GM19023 (cell line): ENCODE data around the gene TIPARP.
A peak's percentile ranks its signal among the peaks of the same experiment; 100 is the strongest.

Source experiments
- ATAC-seq: cut with Tn5 transposase; IDR thresholded peaks from one replicate; pipeline ENCODE4 v1.9.1; 2021; ENCODE audit warnings: mild to moderate bottlenecking, moderate library complexity; ENCODE audit not compliant: unreplicated experiment

The TIPARP gene, protein sequence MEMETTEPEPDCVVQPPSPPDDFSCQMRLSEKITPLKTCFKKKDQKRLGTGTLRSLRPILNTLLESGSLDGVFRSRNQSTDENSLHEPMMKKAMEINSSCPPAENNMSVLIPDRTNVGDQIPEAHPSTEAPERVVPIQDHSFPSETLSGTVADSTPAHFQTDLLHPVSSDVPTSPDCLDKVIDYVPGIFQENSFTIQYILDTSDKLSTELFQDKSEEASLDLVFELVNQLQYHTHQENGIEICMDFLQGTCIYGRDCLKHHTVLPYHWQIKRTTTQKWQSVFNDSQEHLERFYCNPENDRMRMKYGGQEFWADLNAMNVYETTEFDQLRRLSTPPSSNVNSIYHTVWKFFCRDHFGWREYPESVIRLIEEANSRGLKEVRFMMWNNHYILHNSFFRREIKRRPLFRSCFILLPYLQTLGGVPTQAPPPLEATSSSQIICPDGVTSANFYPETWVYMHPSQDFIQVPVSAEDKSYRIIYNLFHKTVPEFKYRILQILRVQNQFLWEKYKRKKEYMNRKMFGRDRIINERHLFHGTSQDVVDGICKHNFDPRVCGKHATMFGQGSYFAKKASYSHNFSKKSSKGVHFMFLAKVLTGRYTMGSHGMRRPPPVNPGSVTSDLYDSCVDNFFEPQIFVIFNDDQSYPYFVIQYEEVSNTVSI

DNA sequence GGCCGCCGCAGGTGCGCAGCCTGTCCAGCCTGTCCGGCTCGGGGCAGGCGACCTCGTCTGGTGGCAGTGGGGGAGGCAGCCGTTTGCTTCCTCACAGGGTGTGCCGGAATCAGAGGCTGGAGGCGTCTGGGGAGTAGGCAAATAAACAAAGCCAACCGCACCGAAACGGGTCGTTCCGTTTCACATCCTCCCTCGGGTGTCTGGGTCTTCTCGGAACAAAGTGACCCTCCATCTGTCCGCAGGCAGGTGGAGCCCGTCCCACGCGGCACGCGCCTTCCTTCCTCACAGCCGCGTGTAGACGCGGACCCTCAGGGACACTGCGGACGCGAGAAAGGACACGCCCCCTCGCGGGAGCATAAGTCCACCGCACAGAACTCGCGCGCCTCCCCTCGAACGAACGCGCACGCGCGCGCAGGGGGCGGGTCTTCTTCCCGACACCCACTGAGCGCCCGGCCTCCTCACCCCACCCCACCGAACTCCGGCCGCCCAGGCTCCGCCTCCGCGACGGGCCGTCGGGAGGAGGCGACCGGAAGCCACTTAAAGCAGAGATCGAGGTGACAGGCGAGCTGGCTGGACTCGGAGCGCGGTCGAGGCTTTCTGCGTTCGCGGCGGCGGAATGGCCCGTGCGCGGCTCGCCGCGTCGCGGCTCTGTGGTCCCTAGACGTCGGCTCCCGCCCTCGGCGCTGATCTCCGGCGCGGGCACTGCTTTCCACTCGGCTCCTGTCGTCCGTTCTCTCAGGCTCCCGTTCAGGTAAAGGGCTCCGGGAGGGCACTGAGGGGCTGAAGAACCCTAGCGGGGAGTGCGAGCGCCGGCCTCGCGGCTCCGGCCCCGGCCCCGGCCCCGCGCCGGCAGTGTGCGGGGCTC is at the start of gene TIPARP:
Gene TIPARP, plus strand, starts transcription at position 545 of the 865 bp plus-strand sequence. CDS start 3,108 bp downstream, outside the sequence.
- ATAC-seq: peak; percentile 84

DNA sequence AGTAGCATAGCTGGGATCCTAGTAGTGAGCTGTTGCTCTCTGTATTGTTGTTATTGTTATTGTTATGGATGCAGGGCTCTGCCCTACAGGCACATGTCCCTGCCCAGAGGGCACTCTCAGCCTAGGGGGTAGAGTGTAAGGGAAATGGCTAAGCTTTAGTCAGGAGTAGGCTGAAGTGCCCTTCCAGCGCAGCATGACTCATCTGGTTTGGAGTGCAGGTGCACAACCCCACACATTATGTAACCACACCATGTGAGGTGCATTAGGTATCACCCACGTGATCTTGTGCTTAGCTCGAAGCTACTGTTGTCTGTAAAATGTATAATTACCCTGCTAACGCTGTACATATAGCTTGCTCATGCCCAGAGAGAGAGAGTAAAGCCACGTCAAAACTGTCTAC is 48.3 kb upstream of the TIPARP start:
- ATAC-seq: no peak

DNA sequence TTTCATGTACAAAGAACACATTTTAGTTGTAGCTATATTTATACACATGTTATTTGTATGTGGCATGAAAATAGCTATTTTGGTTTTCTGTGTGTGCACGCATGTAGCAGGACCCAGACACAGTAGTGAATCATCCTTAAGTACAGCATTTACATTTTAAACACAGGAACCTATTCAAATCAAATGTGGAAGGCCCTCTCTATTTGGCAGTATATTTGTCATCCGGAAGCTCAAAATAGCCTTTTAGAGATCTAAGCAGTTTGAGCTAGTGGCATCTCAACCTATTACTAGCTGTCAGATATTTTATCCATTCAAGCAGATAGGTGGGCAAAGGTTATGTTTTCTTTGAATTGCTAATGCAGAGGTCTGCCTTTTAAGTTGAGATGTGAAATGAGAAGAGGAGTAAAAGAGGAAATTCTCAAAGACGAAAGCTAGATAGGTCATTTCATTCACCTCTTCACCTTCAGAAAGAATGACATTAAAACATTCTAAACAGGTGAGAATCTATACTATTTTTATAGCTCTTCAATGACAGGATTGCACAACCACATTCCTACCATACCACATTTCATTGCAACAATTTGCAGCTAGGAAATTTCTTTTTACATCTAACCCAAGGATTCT is 46.3 kb upstream of the TIPARP start:
- no peak for ATAC-seq

DNA sequence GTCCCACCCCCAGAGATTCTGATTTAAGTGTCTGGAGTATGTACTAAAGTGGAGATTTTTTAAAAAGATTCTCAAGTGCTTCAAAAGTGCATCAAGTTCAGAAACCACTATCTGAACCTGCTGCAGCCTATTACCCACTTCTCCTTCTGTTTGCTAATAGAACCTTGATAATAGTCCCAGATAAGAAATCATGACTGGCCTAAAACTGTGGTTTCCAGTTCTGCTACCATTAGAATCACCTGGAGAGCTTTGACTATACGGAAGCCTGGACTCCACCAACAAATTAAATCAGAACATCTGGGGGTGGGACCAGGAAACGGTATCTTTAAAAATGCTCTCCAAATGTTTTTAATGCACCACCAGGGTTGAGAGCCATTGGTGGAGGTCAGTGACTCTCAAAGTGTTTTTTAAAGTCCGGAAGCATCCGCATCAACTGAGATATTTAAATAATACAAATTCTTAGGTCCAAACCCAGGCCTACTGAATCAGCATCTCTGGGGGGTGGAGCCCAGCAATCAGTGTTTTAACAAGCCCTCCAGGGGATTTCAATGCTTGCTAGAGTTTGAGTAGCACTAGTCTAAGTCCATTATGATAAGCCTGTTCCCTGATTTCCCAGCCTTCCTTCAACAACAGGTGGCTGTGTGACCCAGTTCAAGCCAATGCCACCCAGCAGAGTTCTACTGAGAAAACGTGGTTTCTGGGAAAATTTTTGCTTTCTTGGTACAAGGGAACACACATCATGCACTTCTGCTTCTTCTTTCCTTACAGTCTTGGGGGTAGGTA is 45.4 kb upstream of the TIPARP start:
- no peak for ATAC-seq

DNA sequence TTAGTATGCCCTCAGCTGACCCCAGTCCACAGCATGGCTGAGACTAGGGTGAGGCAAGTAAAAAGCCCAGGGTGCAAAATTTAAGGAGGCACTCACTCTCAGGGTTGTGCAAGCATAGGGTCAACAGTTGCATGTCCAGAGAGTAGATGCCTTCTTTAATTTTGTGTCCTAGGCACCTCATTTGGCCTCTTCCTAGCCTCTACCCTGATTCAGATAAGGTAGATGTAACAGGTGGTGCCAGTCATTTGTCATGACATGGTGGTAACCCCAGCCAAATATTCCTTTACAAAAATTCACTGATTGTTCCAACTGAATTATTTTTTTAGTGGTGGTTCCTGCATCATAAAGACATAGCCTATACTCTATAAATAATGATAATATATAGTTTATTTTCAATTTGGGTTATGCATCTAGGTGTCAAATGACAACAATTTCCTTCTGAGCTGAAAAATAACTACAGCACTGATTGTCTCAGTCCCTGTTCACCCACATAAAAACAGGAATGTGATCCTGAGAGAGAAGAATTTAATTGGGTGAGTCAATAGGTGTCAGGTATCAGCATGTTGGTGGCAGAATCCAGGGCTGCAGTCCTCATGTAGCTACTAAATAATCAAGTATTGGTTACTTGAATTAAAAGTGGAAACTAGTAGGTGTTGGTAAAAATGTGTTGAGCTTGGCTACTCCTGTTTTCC is 44.2 kb upstream of the TIPARP start:
- ATAC-seq: no peak

DNA sequence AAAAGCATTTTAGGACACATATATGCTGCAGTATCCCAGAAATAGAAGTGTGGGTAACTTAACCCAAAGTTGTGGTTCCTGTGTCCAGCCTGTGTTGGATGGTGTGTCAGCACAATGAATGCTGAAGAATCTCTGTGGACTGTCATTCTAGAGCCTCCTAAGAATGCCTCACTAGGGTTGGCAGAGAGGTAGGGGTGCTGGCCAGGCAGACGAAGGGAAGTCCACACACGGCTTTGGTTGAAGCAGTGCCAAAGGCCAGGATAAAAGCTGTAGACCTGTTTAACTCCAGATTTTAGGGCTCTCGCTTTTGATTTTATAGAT is 43.7 kb upstream of the TIPARP start:
- ATAC-seq: no peak

DNA sequence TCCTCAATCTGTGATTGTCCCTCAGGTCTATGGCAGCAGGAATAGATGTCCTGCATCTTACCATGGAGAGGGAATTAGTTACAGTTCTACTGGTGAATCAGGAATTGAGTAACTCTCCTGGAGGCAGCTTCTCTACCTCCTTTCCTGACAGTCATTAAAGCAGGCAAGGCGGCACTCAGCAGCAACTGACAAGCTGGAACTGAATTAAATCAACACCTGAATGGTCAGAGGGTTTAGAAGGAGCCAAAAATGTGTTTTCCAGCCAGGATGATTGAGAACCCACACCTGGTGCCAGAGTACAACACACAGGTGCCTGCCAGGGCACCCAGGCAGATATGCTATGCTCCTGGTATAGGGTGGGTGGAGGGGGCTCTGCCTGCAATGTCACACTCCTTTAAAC is 43.1 kb upstream of the TIPARP start:
- no peak for ATAC-seq

DNA sequence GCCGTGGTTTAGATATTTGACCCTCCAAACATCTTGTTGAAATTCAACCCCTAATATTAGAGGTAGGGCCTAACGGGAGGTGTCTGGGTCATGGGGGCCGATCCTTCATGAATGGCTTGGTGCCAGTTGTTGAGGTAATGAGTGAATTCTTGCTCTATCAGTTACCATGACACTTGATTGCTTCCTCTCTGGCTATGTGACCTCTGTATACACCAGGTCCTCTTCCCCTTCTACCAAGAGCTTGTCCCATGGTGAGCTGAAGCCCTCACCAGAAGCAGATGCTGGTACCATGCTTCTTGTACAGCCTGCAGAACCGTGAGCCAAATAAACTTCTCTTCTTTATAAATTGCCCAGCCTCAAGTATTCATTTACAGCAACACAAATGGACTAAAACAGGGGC is 41.8 kb upstream of the TIPARP start:
- no peak for ATAC-seq

DNA sequence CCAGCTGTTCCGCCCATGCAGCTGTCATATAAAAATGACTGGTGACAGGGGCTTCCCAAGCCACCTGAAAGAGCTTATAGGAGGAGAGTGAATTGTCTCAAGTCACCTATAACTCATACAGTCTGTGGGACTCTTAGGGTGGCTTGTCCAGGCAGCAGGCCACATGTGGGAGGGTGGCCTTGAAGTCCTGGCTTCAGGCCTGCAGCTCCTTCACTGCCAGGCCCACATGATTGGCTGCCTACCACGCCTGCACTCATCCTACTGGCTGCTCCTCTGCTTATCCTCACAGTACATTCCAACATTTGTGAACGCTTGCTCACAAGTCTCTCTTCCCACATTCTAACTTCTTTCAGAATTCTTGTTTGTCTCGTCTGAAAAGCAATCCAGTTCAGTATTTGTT is 41.1 kb upstream of the TIPARP start:
- ATAC-seq: no peak

DNA sequence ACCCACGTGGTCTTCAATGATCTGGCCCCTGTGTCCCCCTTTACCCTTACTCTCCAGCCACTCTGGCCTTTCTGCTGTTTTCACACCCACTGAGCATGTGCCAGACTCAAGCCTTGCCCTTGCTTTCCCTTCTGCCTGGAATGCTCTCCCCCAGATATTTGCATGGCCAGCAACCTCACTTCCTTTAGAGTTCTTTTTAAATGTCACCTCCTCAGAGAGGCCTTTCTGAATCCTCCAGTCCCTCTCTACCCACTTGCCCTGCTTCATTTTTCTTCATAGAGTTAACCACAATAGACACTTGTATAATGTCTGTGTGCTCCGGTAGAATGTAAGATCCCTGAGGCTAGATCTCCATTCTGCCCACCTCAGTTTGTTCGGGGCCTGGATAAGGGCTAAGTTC is 39.4 kb upstream of the TIPARP start:
- no peak for ATAC-seq

DNA sequence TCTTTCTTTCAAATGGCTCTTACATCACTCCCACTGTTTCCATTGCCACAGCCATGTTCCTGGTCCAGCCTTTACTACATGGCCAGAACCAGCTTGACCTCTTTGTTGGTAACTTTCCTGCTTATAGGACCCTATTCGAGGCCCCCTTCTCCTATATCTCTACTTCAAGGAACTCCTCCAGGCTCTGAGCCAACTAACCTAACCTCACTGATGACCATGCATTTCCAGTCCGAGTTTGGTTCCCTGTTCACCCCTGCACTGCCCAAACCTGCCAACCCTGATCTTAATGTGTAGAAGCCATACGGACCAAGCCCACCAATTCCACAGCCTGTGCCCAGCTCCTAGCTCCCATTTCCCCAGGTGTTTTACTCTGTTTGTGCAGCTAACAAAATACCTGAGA is 38.4 kb upstream of the TIPARP start:
- ATAC-seq: no peak

DNA sequence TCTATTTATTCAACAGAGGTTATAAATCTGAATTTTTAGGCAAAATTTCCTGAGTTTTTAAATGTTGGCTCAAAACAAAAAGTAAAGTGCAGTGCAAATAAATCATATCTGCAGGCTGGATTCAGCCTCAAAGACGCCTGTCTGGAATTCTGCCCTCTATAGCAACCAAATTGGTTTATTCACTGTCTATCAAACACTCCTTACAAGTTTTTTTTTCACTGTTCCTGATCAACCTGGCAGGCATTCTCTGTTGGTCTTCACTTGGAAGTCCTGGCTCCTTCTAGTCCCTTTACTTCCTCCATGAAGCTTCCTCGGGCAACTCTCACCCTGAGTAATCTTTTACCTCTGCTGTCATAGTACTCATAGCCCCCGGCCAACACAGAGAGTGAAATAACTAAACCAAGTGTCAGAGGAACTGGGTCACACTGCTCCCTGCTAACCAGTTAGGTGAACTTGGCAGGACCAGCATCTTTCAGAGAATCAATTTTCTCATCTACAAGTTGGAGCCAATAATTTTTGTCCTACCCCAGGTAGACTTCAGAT is 36.8 kb upstream of the TIPARP start:
- ATAC-seq: no peak

DNA sequence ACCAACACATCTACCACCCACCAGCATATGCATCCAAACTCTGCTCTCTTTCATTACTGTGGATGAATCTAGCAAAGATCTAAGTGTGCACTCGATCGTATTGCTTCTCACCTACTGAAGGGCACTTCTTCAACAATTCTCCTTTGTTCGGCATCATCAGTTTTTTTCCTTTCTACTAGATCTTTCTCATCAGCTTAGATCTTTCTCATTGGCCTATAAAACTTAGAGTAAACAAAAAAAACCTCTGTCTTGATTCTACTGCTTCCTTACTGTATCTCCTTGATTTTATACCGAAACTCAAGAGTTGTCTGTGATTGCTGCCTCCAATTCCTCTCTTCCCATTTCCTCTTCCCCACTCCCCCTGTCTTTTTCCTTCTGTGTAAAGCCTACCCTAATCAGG is 36.1 kb upstream of the TIPARP start:
- no peak for ATAC-seq

DNA sequence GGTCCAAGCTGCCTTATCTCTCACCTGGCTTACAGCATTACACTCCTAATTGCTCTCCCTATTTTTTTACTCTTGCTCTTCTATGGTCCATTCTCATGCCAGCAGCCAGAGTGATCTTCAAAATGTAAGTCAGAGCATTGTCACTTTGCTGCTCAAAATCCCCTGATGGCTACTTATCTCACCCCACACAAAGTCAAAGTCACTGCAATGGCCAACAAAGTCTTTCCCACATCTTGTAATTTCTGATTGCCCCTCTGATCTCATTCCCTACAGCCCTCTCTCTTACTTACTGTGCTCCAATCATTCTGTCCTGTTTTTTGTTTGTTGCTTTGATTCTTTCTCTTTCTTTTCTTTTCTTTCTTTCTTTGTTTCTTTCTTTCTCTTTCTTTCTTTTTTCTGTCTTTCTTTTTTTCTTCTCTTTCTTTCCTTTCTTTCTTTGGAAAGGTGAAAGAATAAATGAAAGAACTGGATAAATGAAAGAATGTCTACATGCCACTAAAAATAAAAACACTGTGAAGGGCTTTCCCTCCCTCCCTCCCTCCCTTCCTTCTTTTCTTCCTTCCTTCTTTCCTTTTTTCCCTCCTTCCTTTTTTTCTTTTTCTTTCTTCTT is 34.9 kb upstream of the TIPARP start:
- no peak for ATAC-seq

DNA sequence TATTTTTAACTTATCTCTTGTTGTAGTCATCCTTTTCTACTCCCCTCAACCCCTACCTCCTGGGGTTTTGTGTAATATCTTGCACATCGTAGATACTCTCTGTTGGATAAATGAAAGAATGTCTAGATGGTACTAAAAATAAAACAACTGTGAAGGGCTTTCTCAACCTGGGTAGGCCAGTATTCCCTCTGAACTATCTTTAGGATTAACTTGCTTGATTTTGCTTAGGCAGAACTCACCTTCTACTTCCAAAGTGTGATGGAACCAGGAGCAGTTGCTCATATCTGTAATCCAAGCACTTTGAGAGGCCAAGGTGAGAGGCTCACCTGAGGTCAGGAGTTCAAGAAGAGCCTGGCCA is 32.8 kb upstream of the TIPARP start:
- no peak for ATAC-seq

DNA sequence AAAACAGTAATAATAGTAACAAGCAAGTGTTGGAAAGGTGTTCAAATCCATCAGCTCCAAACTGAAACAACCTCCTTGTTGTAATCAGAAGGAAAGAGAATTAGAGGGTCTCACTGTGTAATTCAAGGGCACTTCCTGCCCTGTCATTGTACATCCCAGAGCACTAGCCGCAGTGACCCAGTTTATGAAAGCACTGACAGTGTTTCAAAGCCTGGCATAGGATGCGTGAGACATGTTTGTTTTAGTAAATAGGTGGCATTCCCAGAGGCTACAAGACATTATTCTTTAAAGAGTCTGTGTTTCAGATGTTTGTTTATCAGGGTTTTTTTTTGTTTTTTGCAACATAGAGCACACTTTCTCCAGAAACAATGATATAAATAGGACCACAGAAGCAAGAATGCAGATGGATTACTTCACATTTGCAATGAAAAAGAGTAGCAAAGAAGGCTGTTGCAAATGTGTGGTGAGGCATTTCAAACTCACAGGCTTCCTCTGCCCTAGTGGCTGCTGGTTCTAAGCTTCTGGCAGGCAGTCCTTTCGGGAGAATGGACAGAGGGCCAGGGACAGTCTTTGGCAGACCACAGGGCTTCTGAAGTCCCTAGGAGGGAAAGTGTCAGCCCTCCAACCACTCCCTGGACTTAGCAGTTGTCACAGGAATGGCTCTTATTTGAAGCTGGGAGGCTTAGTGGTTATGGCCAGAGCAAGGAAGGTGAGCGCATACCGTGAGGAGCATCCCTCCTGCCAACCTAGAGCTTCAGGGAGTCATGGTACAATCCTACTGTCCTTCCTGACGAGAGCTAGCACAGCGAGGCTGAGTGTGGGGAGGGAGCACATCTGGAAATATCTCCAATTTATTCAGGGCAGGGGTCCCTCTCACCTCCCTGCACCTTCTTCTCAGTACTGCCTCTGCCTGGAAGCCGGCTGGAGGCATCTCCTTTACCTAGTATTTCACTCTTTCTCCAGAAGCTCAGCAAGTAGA is 31.4 kb upstream of the TIPARP start:
- ATAC-seq: peak; percentile 5

DNA sequence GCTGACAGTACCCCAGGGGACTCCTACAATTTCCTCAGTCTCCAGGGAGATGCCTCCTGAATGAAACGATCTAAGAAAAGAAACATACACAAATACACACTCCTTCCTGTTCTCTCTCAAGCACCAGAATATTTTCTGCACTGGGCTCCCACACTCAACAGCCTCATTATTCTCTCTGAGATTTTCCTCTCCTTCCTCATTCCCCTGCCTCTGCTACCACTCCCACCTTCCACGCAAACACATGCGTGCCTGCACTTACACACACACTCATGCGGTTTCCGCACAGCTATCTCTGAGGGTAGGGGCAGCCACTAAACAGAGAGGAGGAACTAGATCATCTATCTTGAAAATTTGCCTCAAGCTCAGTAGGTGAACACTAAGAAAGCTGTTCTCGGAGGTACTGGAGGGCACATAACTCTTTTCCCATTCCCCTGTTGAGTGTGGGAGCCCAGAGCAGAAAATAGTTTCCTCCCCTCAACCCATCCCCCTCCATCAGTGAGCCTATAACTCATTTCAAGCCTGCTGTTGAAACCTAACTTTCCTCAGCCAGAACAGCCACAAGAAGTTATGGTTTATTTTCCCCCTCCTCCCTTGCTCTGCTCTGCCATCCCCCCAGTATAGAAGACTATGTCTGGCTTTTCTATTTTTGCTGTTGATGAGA is 30.5 kb upstream of the TIPARP start:
- ATAC-seq: peak; percentile 87

DNA sequence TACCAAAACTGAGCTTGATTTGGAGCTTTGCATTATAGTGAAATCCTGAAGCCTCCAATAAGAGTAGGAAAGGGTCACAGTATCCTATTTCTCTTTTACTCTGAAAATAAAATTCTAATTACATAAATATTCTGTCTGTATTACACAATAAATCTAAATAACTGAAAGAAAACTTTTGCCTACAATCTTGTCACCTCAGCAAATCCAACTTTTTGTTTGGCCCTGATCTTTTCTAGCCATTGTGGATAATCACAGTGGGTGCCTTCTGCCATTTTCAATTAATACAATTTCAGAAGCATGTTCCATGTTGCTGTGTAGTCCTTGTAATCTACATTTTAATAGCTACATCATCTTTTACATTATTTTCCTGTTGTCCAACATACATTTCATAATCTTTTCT is 29.4 kb upstream of the TIPARP start:
- no peak for ATAC-seq
